Measurements from ENCODE around the gene DDX23. TPM values are rescaled to one million over a fixed set of nuclear protein-coding genes. Genes with fewer than 3 reads are reported as not detected.

The DDX23 gene
- total and polyA plus RNA-seq, 5 donors from 2014 or later = 30.5 to 96.3 (median 35.3) TPM

DNA sequence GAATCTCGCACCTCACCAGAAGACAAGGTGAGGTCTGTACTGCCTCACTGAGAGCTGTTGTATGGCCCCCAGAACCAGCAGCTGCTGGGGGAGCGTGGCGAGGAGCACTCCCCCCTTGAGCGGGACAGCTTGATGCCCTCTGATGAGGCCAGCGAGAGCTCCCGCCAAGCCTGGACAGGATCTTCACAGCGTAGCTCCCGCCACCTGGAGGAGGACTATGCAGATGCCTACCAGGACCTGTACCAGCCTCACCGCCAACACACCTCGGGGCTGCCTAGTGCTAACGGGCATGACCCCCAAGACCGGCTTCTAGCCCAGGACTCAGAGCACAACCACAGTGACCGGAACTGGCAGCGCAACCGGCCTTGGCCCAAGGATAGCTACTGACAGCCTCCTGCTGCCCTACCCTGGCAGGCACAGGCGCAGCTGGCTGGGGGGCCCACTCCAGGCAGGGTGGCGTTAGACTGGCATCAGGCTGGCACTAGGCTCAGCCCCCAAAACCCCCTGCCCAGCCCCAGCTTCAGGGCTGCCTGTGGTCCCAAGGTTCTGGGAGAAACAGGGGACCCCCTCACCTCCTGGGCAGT, 24.4 kb downstream of the DDX23 start:
- Mint-ChIP-seq H3K4me3 (no peak overlapping the region), H3K36me3 (peaks cover 25% of the 10 kb centered on the region), H3K27me3 (no peaks in the 10 kb centered on the region), H3K4me1 (peaks cover 0 to 13% (median 8%) of the 10 kb centered on the region in 4 donors), H3K27ac (no peak overlapping the region), H3K9me3 (no peaks in the 10 kb centered on the region)
- DNase-seq (no peak), ATAC-seq (ENCODE audit: low read depth in 2 of 2) (no peak)
- Histone ChIP-seq H3K27me3 (ENCODE audit: control insufficient read depth, insufficient read depth, low read length) (no peaks in the 10 kb centered on the region), H3K4me3 (ENCODE audit: low read depth, low read length) (no peak overlapping the region), H3K4me1 (ENCODE audit: control insufficient read depth, insufficient read depth, low read length, poor library complexity, severe bottlenecking) (peaks cover 3% of the 10 kb centered on the region), H3K27ac (ENCODE audit: insufficient read depth, low read length, poor library complexity, severe bottlenecking) (no peak overlapping the region), H3K9me3 (ENCODE audit: control insufficient read depth in 2 of 2, low read length in 2 of 2) (no peaks in the 10 kb centered on the region), H3K36me3 (ENCODE audit: control insufficient read depth, insufficient read depth, low read length) (peaks cover 47% of the 10 kb centered on the region)

DNA sequence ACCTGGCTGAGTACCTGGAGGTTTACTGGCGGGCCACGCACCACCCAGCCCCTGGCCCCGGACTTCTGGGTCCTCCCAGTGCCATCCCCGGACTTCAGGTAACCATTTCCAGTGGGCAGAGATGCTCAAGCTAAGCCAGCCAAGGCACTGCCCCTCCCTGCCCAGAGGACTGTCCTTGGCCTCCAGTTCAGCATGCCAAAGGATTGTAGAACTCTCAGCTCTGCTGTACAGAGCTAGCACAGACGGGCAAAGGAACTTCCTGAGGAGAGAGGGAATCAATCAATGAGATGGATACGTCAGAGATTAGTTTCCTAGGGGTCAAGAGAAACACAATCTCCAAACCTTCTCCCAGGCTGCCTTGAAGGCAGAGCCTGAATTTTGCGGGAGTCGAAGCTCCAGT, 24.9 kb downstream of the DDX23 start:
- ATAC-seq (ENCODE audit: low read depth in 2 of 2) = no peak
- no peaks in the 10 kb centered on the region for H3K9me3 Mint-ChIP-seq
- peaks cover 21% of the 10 kb centered on the region for H3K36me3 Mint-ChIP-seq

DNA sequence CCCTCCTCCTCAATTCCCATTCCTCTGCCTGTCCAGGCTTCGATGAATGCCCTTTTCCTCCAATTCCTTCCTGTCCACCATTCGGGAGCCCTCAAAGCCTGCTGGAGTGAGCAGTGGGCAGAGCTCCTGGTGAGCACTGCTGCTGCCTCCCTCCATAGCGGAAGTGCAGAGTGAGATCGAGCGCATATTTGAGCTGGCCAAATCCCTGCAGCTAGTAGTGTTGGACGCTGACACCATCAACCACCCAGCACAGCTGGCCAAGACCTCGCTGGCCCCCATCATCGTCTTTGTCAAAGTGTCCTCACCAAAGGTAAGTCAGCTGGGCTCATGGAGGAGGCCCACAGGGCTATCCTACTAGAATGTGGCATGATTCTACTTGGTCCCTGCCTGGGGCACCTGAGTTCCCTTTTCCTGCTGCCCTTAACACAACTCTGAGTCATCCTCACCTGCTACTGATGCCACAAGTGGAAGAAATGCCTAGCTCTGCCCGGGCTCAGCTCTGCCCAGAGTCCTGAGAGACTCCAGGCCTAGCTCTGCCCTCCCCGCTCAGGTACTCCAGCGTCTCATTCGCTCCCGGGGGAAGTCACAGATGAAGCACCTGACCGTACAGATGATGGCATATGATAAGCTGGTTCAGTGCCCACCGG, 25.6 kb downstream of the DDX23 start:
- Histone ChIP-seq H3K9me3 (ENCODE audit: control insufficient read depth in 2 of 2, low read length in 2 of 2) (no peaks in the 10 kb centered on the region), H3K27me3 (ENCODE audit: control insufficient read depth, insufficient read depth, low read length) (no peaks in the 10 kb centered on the region), H3K27ac (ENCODE audit: insufficient read depth, low read length, poor library complexity, severe bottlenecking) (no peak overlapping the region), H3K4me3 (ENCODE audit: low read depth, low read length) (no peak overlapping the region), H3K36me3 (ENCODE audit: control insufficient read depth, insufficient read depth, low read length) (peaks cover 34% of the 10 kb centered on the region), H3K4me1 (ENCODE audit: control insufficient read depth, insufficient read depth, low read length, poor library complexity, severe bottlenecking) (peaks cover 3% of the 10 kb centered on the region)
- ATAC-seq (ENCODE audit: low read depth in 2 of 2) = no peak
- Mint-ChIP-seq H3K27ac (peak overlapping the region in 2 of 3 donors; percentile 70 to 89), H3K9me3 (no peaks in the 10 kb centered on the region), H3K4me1 (peaks cover 0 to 15% (median 8%) of the 10 kb centered on the region in 4 donors), H3K27me3 (peaks cover 6% of the 10 kb centered on the region), H3K36me3 (peaks cover 17% of the 10 kb centered on the region), H3K4me3 (peak overlapping the region in 1 of 4 donors; percentile 62)
- DNase-seq = no peak

More for the DNA sequence above, 24.9 kb downstream of the DDX23 start:
- no peak overlapping the region for H3K4me3 ChIP-seq (ENCODE audit: low read depth, low read length)
- peaks cover 3% of the 10 kb centered on the region for H3K4me1 ChIP-seq (ENCODE audit: control insufficient read depth, insufficient read depth, low read length, poor library complexity, severe bottlenecking)
- peaks cover 41% of the 10 kb centered on the region for H3K36me3 ChIP-seq (ENCODE audit: control insufficient read depth, insufficient read depth, low read length)
- Mint-ChIP-seq H3K4me1 (peaks cover 0 to 15% (median 8%) of the 10 kb centered on the region in 4 donors), H3K27ac (peak overlapping the region in 1 of 3 donors; percentile 89), H3K27me3 (peaks cover 3% of the 10 kb centered on the region), H3K4me3 (no peak overlapping the region)
- H3K27ac ChIP-seq (ENCODE audit: insufficient read depth, low read length, poor library complexity, severe bottlenecking) = no peak overlapping the region
- DNase-seq = no peak
- no peaks in the 10 kb centered on the region for H3K27me3 ChIP-seq (ENCODE audit: control insufficient read depth, insufficient read depth, low read length)
- no peaks in the 10 kb centered on the region for H3K9me3 ChIP-seq (ENCODE audit: control insufficient read depth in 2 of 2, low read length in 2 of 2)

DNA sequence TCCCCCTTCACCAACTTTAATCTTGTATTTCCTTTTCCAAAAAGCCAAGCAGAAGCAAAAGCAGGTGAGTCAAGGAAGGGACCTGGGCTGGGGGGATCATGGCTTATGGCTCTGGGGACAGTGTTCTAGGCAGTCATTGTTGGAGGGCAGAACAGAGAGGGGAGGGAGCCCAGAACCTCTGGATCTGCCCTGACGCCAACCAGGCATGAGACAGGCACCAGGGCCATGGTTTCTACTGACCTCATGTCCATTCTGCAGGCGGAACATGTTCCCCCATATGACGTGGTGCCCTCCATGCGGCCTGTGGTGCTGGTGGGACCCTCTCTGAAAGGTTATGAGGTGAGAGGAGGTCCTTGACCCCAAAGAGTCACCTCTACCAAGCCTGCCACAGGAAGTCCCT, 27.1 kb downstream of the DDX23 start:
- no peaks in the 10 kb centered on the region for H3K27me3 ChIP-seq (ENCODE audit: control insufficient read depth, insufficient read depth, low read length)
- Mint-ChIP-seq H3K27me3 (peaks cover 6% of the 10 kb centered on the region), H3K4me1 (peaks cover 0 to 13% (median 8%) of the 10 kb centered on the region in 4 donors), H3K9me3 (no peaks in the 10 kb centered on the region), H3K27ac (peak overlapping the region in 2 of 3 donors; percentile 7 to 67), H3K36me3 (peaks cover 10% of the 10 kb centered on the region), H3K4me3 (peak overlapping the region in 1 of 4 donors; percentile 4)
- no peaks in the 10 kb centered on the region for H3K9me3 ChIP-seq (ENCODE audit: control insufficient read depth in 2 of 2, low read length in 2 of 2)
- ATAC-seq (ENCODE audit: low read depth in 2 of 2) = no peak
- no peak for DNase-seq
- H3K4me1 ChIP-seq (ENCODE audit: control insufficient read depth, insufficient read depth, low read length, poor library complexity, severe bottlenecking) = peaks cover 3% of the 10 kb centered on the region
- H3K27ac ChIP-seq (ENCODE audit: insufficient read depth, low read length, poor library complexity, severe bottlenecking) = no peak overlapping the region
- H3K36me3 ChIP-seq (ENCODE audit: control insufficient read depth, insufficient read depth, low read length) = peaks cover 20% of the 10 kb centered on the region
- no peak overlapping the region for H3K4me3 ChIP-seq (ENCODE audit: low read depth, low read length)

DNA sequence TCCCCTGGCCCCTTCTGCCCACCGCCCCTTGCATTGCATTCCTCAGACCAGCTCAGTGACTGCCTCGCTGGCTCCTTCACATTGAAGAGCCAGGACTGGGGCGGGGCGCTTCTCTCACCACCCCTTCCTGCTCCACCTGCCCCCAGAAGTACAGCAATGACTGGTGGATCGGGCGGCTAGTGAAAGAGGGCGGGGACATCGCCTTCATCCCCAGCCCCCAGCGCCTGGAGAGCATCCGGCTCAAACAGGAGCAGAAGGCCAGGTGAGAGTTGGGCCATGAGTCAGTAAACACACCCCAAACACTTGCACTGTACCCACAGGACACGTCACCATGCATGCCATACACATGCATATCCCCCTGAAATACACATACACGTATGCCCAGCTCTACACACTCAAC, 27.9 kb downstream of the DDX23 start:
- peak; percentile 38 to 59 for ATAC-seq (ENCODE audit: low read depth in 2 of 2)
- peak overlapping the region; percentile 23 to 56 (median 53) for H3K27ac Mint-ChIP-seq
- peak in 2 of 3 donors; percentile 13 to 40 for DNase-seq

DNA sequence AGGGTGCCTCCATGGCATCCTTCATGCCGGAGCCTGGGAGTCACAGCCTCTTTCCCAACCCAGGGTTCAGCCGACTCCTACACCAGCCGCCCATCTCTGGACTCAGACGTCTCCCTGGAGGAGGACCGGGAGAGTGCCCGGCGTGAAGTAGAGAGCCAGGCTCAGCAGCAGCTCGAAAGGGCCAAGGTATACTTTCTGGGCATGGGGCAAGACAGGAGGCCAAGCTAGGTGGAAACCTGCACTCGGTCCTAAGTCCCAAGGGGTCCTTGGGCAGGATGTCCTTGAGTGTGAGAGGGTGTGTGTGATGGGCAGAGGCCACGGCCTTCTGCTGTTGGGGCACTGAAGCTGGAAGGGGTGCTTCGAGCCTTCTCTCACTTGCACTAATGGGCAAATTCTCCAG, 28.7 kb downstream of the DDX23 start:
- Mint-ChIP-seq H3K27me3 (peaks cover 10% of the 10 kb centered on the region), H3K4me1 (peaks cover 0 to 12% (median 5%) of the 10 kb centered on the region in 4 donors), H3K9me3 (no peaks in the 10 kb centered on the region), H3K4me3 (peak overlapping the region in 1 of 4 donors; percentile 4), H3K36me3 (peaks cover 4% of the 10 kb centered on the region), H3K27ac (peak overlapping the region in 1 of 3 donors; percentile 53)
- Histone ChIP-seq H3K36me3 (ENCODE audit: control insufficient read depth, insufficient read depth, low read length) (peaks cover 4% of the 10 kb centered on the region), H3K4me1 (ENCODE audit: control insufficient read depth, insufficient read depth, low read length, poor library complexity, severe bottlenecking) (peaks cover 7% of the 10 kb centered on the region), H3K9me3 (ENCODE audit: control insufficient read depth in 2 of 2, low read length in 2 of 2) (no peaks in the 10 kb centered on the region), H3K27me3 (ENCODE audit: control insufficient read depth, insufficient read depth, low read length) (no peaks in the 10 kb centered on the region), H3K27ac (ENCODE audit: insufficient read depth, low read length, poor library complexity, severe bottlenecking) (no peak overlapping the region), H3K4me3 (ENCODE audit: low read depth, low read length) (no peak overlapping the region)
- no peak for DNase-seq
- no peak for ATAC-seq (ENCODE audit: low read depth in 2 of 2)

More for the DNA sequence above, 27.9 kb downstream of the DDX23 start:
- H3K27me3 ChIP-seq (ENCODE audit: control insufficient read depth, insufficient read depth, low read length) = no peaks in the 10 kb centered on the region
- Mint-ChIP-seq H3K36me3 (peaks cover 4% of the 10 kb centered on the region), H3K4me1 (peaks cover 0 to 12% (median 8%) of the 10 kb centered on the region in 4 donors), H3K9me3 (no peaks in the 10 kb centered on the region), H3K27me3 (peaks cover 10% of the 10 kb centered on the region), H3K4me3 (peak overlapping the region in 1 of 4 donors; percentile 4)
- H3K36me3 ChIP-seq (ENCODE audit: control insufficient read depth, insufficient read depth, low read length) = peaks cover 12% of the 10 kb centered on the region
- H3K4me3 ChIP-seq (ENCODE audit: low read depth, low read length) = no peak overlapping the region
- peaks cover 3% of the 10 kb centered on the region for H3K4me1 ChIP-seq (ENCODE audit: control insufficient read depth, insufficient read depth, low read length, poor library complexity, severe bottlenecking)
- H3K9me3 ChIP-seq (ENCODE audit: control insufficient read depth in 2 of 2, low read length in 2 of 2) = no peaks in the 10 kb centered on the region
- no peak overlapping the region for H3K27ac ChIP-seq (ENCODE audit: insufficient read depth, low read length, poor library complexity, severe bottlenecking)

DNA sequence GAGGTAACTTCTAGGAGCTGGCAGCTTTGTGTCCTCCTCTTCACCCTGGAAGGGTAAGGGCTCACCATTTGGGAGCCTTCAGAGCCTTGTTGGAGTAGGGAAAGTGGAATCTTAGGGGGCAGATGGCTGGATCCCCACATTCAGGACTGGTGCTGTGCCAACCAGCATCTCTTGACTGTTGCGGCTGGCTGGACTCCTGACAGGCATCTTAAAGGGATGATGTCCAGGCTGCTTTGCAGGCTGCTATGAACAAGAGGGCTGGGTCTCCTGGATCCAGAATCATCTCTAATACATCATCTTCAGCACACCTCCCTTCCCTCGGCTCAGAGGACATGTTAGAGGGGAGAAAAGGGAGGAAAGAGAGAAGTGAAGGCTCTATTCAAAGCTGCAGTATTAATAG, 29.3 kb downstream of the DDX23 start:
- peaks cover 10% of the 10 kb centered on the region for H3K27me3 Mint-ChIP-seq
- ATAC-seq (ENCODE audit: low read depth in 2 of 2) (no peak), DNase-seq (no peak)
- H3K4me3 Mint-ChIP-seq = peak overlapping the region in 1 of 4 donors; percentile 79
- H3K9me3 ChIP-seq (ENCODE audit: control insufficient read depth in 2 of 2, low read length in 2 of 2) = no peaks in the 10 kb centered on the region
- H3K9me3 Mint-ChIP-seq = no peaks in the 10 kb centered on the region
- H3K4me1 ChIP-seq (ENCODE audit: control insufficient read depth, insufficient read depth, low read length, poor library complexity, severe bottlenecking) = peaks cover 12% of the 10 kb centered on the region
- H3K27me3 ChIP-seq (ENCODE audit: control insufficient read depth, insufficient read depth, low read length) = no peaks in the 10 kb centered on the region
- no peak overlapping the region for H3K27ac ChIP-seq (ENCODE audit: insufficient read depth, low read length, poor library complexity, severe bottlenecking)
- peaks cover 4% of the 10 kb centered on the region for H3K36me3 Mint-ChIP-seq
- peaks cover 0 to 16% (median 5%) of the 10 kb centered on the region in 4 donors for H3K4me1 Mint-ChIP-seq
- H3K36me3 ChIP-seq (ENCODE audit: control insufficient read depth, insufficient read depth, low read length) = no peaks in the 10 kb centered on the region
- no peak overlapping the region for H3K4me3 ChIP-seq (ENCODE audit: low read depth, low read length)
- peak overlapping the region in 1 of 3 donors; percentile 9 for H3K27ac Mint-ChIP-seq
